NCI-H524 (cell line): Measurements from ENCODE around the gene ANK3.

Experiments used
- DNase-seq, 2 experiments: peaks; one replicate each; lab custom pipeline; 2025; lab: John Stamatoyannopoulos, UW

ANK3 gene

GRCh38 chr10:60413306-60414012 is 23.8 kb upstream of the ANK3 start:
- peak; percentile 49 to 75 for DNase-seq

- DNase-seq: no peak
Measured at GRCh38 chr10:60410970-60411369, 21.3 kb upstream of the ANK3 start.

GRCh38 chr10:60409202-60409601 is 19.5 kb upstream of the ANK3 start:
- DNase-seq: no peak

GRCh38 chr10:60406182-60406581 is 16.5 kb upstream of the ANK3 start:
- DNase-seq: no peak

GRCh38 chr10:60405172-60405571 is 15.5 kb upstream of the ANK3 start:
- DNase-seq: no peak

GRCh38 chr10:60403168-60403873 is 13.6 kb upstream of the ANK3 start:
- no peak for DNase-seq

- no peak for DNase-seq
Measured at GRCh38 chr10:60400366-60400765, 10.7 kb upstream of the ANK3 start.

- DNase-seq: peak; percentile 90 to 96
Measured at GRCh38 chr10:60399328-60399727, 9.7 kb upstream of the ANK3 start.

- DNase-seq: no peak
Measured at GRCh38 chr10:60397792-60398191, 8.1 kb upstream of the ANK3 start.

GRCh38 chr10:60396766-60397165 is 7.1 kb upstream of the ANK3 start:
- no peak for DNase-seq

- no peak for DNase-seq
Measured at GRCh38 chr10:60395711-60396110, 6.0 kb upstream of the ANK3 start.

GRCh38 chr10:60394446-60394845 is 4.8 kb upstream of the ANK3 start:
- peak; percentile 58 to 79 for DNase-seq

- DNase-seq: peak in 1 of 2 experiments; percentile 33
Measured at GRCh38 chr10:60390224-60390626, 550 bp upstream of the ANK3 start.

- peak in 1 of 2 experiments; percentile 29 for DNase-seq
Measured at GRCh38 chr10:60388709-60389301, 870 bp downstream of the ANK3 start.

GRCh38 chr10:60388116-60388625 is 1.5 kb downstream of the ANK3 start:
- DNase-seq: peak in 1 of 2 experiments; percentile 24

- DNase-seq: no peak
Measured at GRCh38 chr10:60387531-60387930, 2.1 kb downstream of the ANK3 start.

GRCh38 chr10:60385399-60385738 is 4.3 kb downstream of the ANK3 start:
- DNase-seq: no peak

GRCh38 chr10:60384708-60385398 is 4.8 kb downstream of the ANK3 start:
- DNase-seq: no peak

- DNase-seq: no peak
Measured at GRCh38 chr10:60384011-60384410, 5.7 kb downstream of the ANK3 start.

- DNase-seq: no peak
Measured at GRCh38 chr10:60382946-60383681, 6.6 kb downstream of the ANK3 start.

GRCh38 chr10:60380781-60381180 is 8.9 kb downstream of the ANK3 start:
- DNase-seq: no peak

GRCh38 chr10:60377955-60378354 is 11.7 kb downstream of the ANK3 start:
- no peak for DNase-seq
